Chondrocyte (in vitro differentiated cells): ENCODE results near the gene INA. TPM values are rescaled to one million over a fixed set of nuclear protein-coding genes. Genes with fewer than 3 reads are reported as not detected.

Source experiments
- DNase-seq: peaks from one replicate; pipeline ENCODE4 v3.0.0; 2021; ENCODE audit warnings: mixed read lengths, low spot score
- H3K27ac Mint-ChIP-seq: one replicate; pipeline ENCODE4 v1.8.0; 2021; ENCODE audit warnings: mild to moderate bottlenecking, moderate library complexity, mixed read lengths; ENCODE audit not compliant: unreplicated experiment
- H3K27me3 Mint-ChIP-seq: 2 replicates; pipeline ENCODE4 v1.8.0; 2021; ENCODE audit warnings: low read depth, mixed read lengths
- H3K36me3 Mint-ChIP-seq: 2 replicates; pipeline ENCODE4 v1.8.0; 2021; ENCODE audit warnings: low read depth, mixed read lengths
- H3K4me1 Mint-ChIP-seq: 2 replicates; pipeline ENCODE4 v1.8.0; 2021; ENCODE audit warnings: low read depth, mild to moderate bottlenecking, mixed read lengths
- H3K4me3 Mint-ChIP-seq: one replicate; pipeline ENCODE4 v1.8.0; 2021; ENCODE audit warnings: mild to moderate bottlenecking, moderate library complexity, mixed read lengths; ENCODE audit not compliant: unreplicated experiment
- H3K9me3 Mint-ChIP-seq: 2 replicates; pipeline ENCODE4 v1.8.0; 2021; ENCODE audit warnings: low read depth, mixed read lengths
- CTCF ChIP-seq: fragments of 200-600 bp; sonication (generic); IDR thresholded peaks from 2 replicates; pipeline ENCODE4 v1.5.0; 2021; ENCODE audit warnings: antibody characterized with exemption, mild to moderate bottlenecking, moderate library complexity
- total RNA-seq: library from RNA; stranded (reverse); gene quantifications from 3 replicates; pipeline ENCODE4 v1.2.1, GENCODE V29; 2021

Gene INA
- total RNA-seq, 1 donor from 2014 or later = 31.1 TPM

GRCh38 chr10:103333934-103334520 is 57.1 kb downstream of the INA start:
- TF ChIP-seq CTCF = peak; percentile 94
- Mint-ChIP-seq H3K27ac (no peak overlapping the region), H3K27me3 (no peaks in the 10 kb centered on the region), H3K4me1 (no peaks in the 10 kb centered on the region), H3K36me3 (peaks cover 5% of the 10 kb centered on the region), H3K4me3 (no peak overlapping the region), H3K9me3 (no peaks in the 10 kb centered on the region)
- DNase-seq = no peak

DNA sequence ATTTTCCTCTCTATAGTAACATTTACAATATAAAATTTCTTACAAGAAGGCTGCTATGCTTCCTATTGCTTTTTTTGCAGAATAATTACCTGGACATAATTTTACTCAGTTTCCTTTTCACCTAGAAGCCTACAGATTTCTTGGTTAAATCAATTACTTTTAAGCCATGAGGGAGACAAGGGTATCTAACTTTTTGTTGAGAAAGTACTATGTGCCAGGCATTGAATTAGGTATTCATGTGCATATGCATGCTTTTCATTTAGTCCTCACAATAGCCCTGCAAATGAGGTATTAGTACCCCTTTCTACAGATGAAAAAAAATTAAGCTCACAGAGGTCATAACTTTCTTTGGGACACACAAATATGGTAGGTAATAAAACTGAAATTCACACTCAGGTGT is 57.6 kb downstream of the INA start:
- H3K27ac Mint-ChIP-seq = no peak overlapping the region
- H3K4me1 Mint-ChIP-seq = no peaks in the 10 kb centered on the region
- H3K27me3 Mint-ChIP-seq = no peaks in the 10 kb centered on the region
- no peaks in the 10 kb centered on the region for H3K9me3 Mint-ChIP-seq
- H3K36me3 Mint-ChIP-seq = peaks cover 5% of the 10 kb centered on the region
- no peak for TF ChIP-seq CTCF
- no peak overlapping the region for H3K4me3 Mint-ChIP-seq
- DNase-seq = no peak

DNA sequence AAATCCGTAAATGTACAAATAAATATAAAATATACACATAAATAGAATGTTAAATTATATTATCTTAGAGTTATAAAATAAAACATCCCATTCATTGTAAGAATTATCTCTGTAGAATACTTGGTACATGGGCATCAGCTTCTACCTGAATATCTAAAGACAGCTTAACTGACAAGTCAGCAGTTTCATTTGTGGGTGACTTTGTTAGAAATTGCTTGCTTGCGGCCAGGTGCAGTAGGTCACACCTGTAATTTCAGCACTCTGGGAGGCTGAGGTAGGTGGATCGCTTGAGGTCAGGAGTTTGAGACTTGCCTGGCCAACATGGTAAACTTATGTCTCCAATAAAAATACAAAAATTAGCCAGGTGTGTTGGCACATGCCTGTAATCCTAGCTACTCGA is 59.4 kb downstream of the INA start:
- no peak for DNase-seq
- peaks cover 3% of the 10 kb centered on the region for H3K36me3 Mint-ChIP-seq
- H3K4me1 Mint-ChIP-seq = no peaks in the 10 kb centered on the region
- no peaks in the 10 kb centered on the region for H3K9me3 Mint-ChIP-seq
- H3K4me3 Mint-ChIP-seq = no peak overlapping the region
- H3K27ac Mint-ChIP-seq = no peak overlapping the region
- no peak for TF ChIP-seq CTCF
- no peaks in the 10 kb centered on the region for H3K27me3 Mint-ChIP-seq

Other genes with a start within 250 kb of the INA start
- gene NT5C2, start 83.9 kb upstream of the INA start, total RNA-seq = 73.5 to 81.0 TPM (median 78.7 TPM) in 3 replicates
- gene RPEL1, start 31.3 kb upstream of the INA start, total RNA-seq = not detected in 3 replicates
- 9.9 to 12.2 TPM (median 11.4 TPM) in 3 replicates for gene PCGF6, start 74.0 kb downstream of the INA start, total RNA-seq
- 3.1 to 3.9 TPM (median 3.3 TPM) in 3 replicates for gene TAF5, start 90.8 kb downstream of the INA start, total RNA-seq
- 297 to 326 TPM (median 299 TPM) in 3 replicates for gene ATP5MK, start 119.3 kb downstream of the INA start, total RNA-seq
- gene PDCD11, start 119.5 kb downstream of the INA start, total RNA-seq = 24.7 to 33.0 TPM (median 27.9 TPM) in 3 replicates
- 1.3 to 10.9 TPM (median 9.9 TPM) in 3 replicates for gene CALHM2, start 175.2 kb downstream of the INA start, total RNA-seq
- gene CALHM1, start 181.8 kb downstream of the INA start, total RNA-seq = not detected in 3 replicates
- gene CALHM3, start 202.1 kb downstream of the INA start, total RNA-seq = not detected in 3 replicates
- 0.05 TPM in 1 of 3 replicates, not detected in the others for gene NEURL1, start 216.6 kb downstream of the INA start, total RNA-seq